D721Med (cell line): Measurements from ENCODE around the gene HCCS.

ENCODE experiments used
- DNase-seq: peaks from one replicate; pipeline ENCODE4 v3.0.0; 2011; ENCODE audit warnings: low spot score; ENCODE audit not compliant: insufficient read length
- FAIRE-seq: peaks from 2 replicates; lab custom pipeline; 2011; peaks lifted over from hg19 to GRCh38; lab: Jason Lieb, UNC
- CTCF ChIP-seq: IDR thresholded peaks from 2 replicates; pipeline ENCODE4 v1.5.1; 2012; ENCODE audit warnings: mild to moderate bottlenecking, control low read depth; ENCODE audit not compliant: insufficient read depth; ENCODE audit errors: missing control alignments

The HCCS gene

DNA sequence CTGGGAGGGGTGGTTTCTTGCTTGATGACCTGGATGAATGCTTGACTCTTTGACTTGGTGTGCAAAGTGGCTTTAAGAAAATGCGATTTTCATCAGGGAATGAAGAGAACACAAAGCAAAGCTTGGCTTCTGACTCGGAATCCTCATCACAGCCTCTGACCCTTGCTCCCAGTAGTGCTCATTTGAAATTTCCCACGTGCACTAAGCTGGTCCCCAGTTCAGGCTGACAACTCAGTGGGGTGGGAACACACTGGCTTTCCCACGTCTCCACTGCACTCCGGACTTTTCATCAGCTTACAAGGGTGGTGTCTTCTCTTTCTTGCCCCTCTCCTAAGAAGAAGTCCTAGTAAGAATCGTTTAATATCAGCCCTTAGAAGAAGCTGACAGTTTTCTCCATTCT is 53.3 kb downstream of the HCCS start:
- DNase-seq = no peak
- TF ChIP-seq CTCF = no peak
- FAIRE-seq = no peak

GRCh38 chrX:11171956-11172355 is 60.8 kb downstream of the HCCS start:
- no peak for TF ChIP-seq CTCF
- no peak for DNase-seq
- FAIRE-seq = no peak

DNA sequence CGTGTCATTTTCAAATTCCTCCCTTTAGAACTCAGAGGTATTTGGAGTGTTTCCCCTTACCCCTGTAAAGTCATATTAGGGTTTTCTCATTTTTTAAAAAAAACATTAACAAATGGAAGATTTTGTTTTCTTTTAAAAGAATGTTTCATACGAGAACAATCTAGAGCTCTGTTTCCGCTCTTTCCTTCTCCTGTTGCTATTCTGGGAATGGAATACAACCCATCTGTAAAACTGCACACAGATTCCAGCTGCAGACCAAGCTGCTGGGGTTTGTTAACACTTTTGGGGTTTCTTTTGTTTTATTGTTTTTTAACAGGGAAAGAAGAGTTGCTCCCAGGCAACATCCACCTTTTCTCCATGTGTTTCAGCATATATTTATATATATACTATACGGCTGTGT is 61.3 kb downstream of the HCCS start:
- no peak for FAIRE-seq
- no peak for DNase-seq
- TF ChIP-seq CTCF = no peak
